ENCODE measurements around the gene TARBP2.

TARBP2 gene

DNA sequence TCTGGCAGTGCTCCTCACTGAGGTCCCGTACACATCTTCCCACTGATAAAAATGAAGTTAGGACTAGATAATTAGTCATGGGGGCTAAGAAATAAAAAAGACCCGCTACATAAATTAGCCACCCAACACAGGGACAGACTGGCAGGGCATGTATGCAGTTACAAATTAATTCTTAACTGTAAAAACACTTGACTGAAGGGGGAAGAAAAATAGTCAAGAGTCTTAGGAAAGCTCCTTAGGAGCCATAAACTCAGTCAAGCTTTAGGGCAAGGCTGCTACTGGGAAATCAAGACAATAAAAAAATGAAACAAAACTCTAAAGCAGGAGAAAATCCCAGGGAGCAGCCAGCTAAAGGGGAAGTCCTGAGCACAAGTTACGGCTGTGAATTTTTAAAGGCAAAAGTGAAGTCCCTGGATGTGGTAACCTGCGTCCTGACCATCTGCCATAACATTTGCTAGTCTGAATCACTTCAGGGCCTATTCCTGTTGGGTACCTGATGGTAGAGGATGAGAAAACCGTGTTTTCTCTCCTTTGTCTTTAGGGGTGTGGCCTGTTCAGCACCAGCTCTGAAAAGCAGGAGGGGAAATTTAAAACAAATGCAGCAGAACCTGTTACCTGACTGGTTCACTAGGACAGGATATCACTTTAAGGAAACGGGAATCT lies 13.7 kb downstream of the TARBP2 start:
- ATAC-seq: no peak
- no peak for TF ChIP-seq ARNTL (CRISPR knock-in tag; IDR thresholded peaks at IDR 0.05; ENCODE audit: borderline replicate concordance, low read depth)
- TF ChIP-seq ZFP3 (CRISPR knock-in tag; IDR thresholded peaks at IDR 0.05): no peak
- TF ChIP-seq BACH2 (CRISPR knock-in tag; IDR thresholded peaks at IDR 0.05; ENCODE audit: borderline replicate concordance): no peak
- TF ChIP-seq, protein P1, sequence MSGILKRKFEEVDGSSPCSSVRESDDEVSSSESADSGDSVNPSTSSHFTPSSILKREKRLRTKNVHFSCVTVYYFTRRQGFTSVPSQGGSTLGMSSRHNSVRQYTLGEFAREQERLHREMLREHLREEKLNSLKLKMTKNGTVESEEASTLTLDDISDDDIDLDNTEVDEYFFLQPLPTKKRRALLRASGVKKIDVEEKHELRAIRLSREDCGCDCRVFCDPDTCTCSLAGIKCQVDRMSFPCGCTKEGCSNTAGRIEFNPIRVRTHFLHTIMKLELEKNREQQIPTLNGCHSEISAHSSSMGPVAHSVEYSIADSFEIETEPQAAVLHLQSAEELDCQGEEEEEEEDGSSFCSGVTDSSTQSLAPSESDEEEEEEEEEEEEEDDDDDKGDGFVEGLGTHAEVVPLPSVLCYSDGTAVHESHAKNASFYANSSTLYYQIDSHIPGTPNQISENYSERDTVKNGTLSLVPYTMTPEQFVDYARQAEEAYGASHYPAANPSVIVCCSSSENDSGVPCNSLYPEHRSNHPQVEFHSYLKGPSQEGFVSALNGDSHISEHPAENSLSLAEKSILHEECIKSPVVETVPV (CRISPR knock-in tag; IDR thresholded peaks at IDR 0.05): no peak
- TF ChIP-seq PPARA (CRISPR knock-in tag; IDR thresholded peaks at IDR 0.05; ENCODE audit: borderline replicate concordance): no peak
- no peak for TF ChIP-seq CSDC2 (CRISPR knock-in tag; IDR thresholded peaks at IDR 0.05)
- TF ChIP-seq GLIS3 (CRISPR knock-in tag; IDR thresholded peaks at IDR 0.05): no peak
- no peak for TF ChIP-seq ZNF565 (CRISPR knock-in tag; conservative IDR thresholded peaks at IDR 0.05; ENCODE audit: low read depth)
- TF ChIP-seq ZFP30 (CRISPR knock-in tag; IDR thresholded peaks at IDR 0.05): no peak
- no peak for TF ChIP-seq SNAI2 (CRISPR knock-in tag; IDR thresholded peaks at IDR 0.05)

DNA sequence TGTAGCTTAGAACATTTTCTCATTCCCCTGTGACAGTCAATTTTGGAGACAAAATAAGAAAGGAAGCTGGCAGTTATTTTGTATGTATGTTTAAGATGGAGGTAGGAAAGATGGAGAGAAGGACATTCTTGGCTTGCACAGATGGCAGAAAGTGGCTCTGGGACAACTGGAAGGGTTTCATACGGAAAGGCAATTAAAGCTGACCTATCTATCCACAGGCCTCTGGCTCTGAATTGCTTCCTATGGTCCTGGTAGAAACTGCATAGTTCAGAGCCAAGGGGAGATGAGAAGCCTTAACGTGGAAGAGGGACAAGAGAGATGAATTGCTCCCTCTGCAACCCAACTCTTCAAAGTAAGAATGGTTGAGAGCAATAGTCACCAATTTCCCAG lies 14.2 kb downstream of the TARBP2 start:
- ATAC-seq: no peak
- TF ChIP-seq TOX (CRISPR knock-in tag; IDR thresholded peaks at IDR 0.05; ENCODE audit: borderline replicate concordance) (no peak), ZFP30 (CRISPR knock-in tag; IDR thresholded peaks at IDR 0.05) (no peak), ZNF70 (CRISPR knock-in tag; IDR thresholded peaks at IDR 0.05) (no peak), ESRRG (CRISPR knock-in tag; IDR thresholded peaks at IDR 0.05) (no peak), ISL1 (CRISPR knock-in tag; IDR thresholded peaks at IDR 0.05) (no peak)
- TF ChIP-seq, protein P2, sequence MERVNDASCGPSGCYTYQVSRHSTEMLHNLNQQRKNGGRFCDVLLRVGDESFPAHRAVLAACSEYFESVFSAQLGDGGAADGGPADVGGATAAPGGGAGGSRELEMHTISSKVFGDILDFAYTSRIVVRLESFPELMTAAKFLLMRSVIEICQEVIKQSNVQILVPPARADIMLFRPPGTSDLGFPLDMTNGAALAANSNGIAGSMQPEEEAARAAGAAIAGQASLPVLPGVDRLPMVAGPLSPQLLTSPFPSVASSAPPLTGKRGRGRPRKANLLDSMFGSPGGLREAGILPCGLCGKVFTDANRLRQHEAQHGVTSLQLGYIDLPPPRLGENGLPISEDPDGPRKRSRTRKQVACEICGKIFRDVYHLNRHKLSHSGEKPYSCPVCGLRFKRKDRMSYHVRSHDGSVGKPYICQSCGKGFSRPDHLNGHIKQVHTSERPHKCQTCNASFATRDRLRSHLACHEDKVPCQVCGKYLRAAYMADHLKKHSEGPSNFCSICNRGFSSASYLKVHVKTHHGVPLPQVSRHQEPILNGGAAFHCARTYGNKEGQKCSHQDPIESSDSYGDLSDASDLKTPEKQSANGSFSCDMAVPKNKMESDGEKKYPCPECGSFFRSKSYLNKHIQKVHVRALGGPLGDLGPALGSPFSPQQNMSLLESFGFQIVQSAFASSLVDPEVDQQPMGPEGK (CRISPR knock-in tag; IDR thresholded peaks at IDR 0.05; ENCODE audit: borderline replicate concordance): no peak
- TF ChIP-seq, protein P3, sequence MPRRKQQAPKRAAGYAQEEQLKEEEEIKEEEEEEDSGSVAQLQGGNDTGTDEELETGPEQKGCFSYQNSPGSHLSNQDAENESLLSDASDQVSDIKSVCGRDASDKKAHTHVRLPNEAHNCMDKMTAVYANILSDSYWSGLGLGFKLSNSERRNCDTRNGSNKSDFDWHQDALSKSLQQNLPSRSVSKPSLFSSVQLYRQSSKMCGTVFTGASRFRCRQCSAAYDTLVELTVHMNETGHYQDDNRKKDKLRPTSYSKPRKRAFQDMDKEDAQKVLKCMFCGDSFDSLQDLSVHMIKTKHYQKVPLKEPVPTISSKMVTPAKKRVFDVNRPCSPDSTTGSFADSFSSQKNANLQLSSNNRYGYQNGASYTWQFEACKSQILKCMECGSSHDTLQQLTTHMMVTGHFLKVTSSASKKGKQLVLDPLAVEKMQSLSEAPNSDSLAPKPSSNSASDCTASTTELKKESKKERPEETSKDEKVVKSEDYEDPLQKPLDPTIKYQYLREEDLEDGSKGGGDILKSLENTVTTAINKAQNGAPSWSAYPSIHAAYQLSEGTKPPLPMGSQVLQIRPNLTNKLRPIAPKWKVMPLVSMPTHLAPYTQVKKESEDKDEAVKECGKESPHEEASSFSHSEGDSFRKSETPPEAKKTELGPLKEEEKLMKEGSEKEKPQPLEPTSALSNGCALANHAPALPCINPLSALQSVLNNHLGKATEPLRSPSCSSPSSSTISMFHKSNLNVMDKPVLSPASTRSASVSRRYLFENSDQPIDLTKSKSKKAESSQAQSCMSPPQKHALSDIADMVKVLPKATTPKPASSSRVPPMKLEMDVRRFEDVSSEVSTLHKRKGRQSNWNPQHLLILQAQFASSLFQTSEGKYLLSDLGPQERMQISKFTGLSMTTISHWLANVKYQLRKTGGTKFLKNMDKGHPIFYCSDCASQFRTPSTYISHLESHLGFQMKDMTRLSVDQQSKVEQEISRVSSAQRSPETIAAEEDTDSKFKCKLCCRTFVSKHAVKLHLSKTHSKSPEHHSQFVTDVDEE (CRISPR knock-in tag; IDR thresholded peaks at IDR 0.05): no peak

DNA sequence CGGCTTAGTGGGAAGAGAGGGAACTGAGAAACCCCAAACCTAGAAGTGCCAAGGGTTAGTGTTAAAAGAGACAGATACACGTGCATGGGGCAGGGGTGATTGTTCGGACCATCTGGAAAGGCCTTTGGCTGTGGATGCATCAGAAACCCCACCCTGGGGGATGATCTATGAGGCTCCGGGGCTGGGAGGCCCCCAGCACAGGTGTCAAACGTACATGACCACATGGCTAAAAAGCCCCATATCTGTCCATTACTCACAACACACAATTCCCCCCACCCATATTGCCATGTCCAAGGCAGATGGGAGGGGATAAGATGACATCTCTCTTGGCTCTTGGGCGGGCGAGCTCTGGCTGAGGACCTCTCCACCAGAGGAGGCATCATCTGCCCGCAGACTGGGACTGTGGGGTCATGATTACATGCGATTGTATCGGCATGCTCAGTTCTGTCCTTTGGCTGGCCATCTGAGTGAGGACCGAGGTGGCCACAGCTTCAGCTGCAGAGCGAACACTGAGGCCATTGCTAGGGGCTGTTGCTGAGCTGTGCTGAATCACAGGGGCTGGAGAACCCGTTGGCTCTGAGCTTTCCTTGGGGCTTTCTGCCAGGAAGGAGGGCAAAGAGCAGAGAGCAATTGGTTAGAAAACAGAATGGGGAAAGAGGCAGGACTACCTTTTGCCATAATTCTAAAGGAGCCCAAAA lies 15.8 kb downstream of the TARBP2 start:
- ATAC-seq: no peak
- no peak for TF ChIP-seq OSR1 (CRISPR knock-in tag; IDR thresholded peaks at IDR 0.05)
- TF ChIP-seq TOX (CRISPR knock-in tag; IDR thresholded peaks at IDR 0.05; ENCODE audit: borderline replicate concordance): no peak
- TF ChIP-seq TCF4 (CRISPR knock-in tag; IDR thresholded peaks at IDR 0.05; ENCODE audit: borderline replicate concordance): no peak
- TF ChIP-seq CSDC2 (CRISPR knock-in tag; IDR thresholded peaks at IDR 0.05): no peak
- no peak for TF ChIP-seq GLIS3 (CRISPR knock-in tag; IDR thresholded peaks at IDR 0.05)
- TF ChIP-seq ESRRG (CRISPR knock-in tag; IDR thresholded peaks at IDR 0.05): no peak
- TF ChIP-seq ZFP30 (CRISPR knock-in tag; IDR thresholded peaks at IDR 0.05): no peak
- TF ChIP-seq, protein P1 (CRISPR knock-in tag; IDR thresholded peaks at IDR 0.05): no peak
- no peak for TF ChIP-seq RARB (CRISPR knock-in tag; IDR thresholded peaks at IDR 0.05)
- no peak for TF ChIP-seq PPARA (CRISPR knock-in tag; IDR thresholded peaks at IDR 0.05; ENCODE audit: borderline replicate concordance)

DNA sequence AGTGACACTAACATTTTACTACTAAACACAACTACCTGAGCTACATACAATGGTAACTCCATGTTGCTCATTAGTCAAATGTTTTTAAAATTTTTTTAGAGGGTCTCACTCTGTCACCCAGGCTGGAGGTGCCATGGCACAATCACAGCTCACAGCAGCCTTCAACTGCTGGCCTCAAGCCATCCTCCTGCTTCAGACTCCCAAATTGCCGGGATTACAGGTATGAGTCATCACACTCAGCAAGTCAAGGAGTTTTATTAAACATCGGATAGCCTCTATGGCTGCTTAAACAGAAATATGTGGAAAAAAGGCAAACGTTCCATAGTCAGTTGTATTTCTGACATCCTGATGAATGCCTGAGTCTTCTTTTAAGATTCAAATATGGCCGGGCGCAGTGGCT lies 17.3 kb downstream of the TARBP2 start:
- ATAC-seq: no peak
- no peak for TF ChIP-seq ZFP30 (CRISPR knock-in tag; IDR thresholded peaks at IDR 0.05)
- no peak for TF ChIP-seq ARNTL (CRISPR knock-in tag; IDR thresholded peaks at IDR 0.05; ENCODE audit: borderline replicate concordance, low read depth)
- no peak for TF ChIP-seq ESRRG (CRISPR knock-in tag; IDR thresholded peaks at IDR 0.05)
- TF ChIP-seq, protein P1 (CRISPR knock-in tag; IDR thresholded peaks at IDR 0.05): no peak
- no peak for TF ChIP-seq ZNF70 (CRISPR knock-in tag; IDR thresholded peaks at IDR 0.05)
- TF ChIP-seq ZC3H10 (CRISPR knock-in tag; IDR thresholded peaks at IDR 0.05): no peak
- no peak for TF ChIP-seq ZNF8 (CRISPR knock-in tag; IDR thresholded peaks at IDR 0.05)

Measured in SK-N-SH treated with all-trans-retinoic acid at 6 μM for 48 hours (cell line).